Measurements from ENCODE around the gene SPATA7. TPM values are rescaled to one million over a fixed set of nuclear protein-coding genes. Genes with fewer than 3 reads are reported as not detected.

The SPATA7 gene
- polyA plus RNA-seq, 1 donor: 13.7 TPM

DNA sequence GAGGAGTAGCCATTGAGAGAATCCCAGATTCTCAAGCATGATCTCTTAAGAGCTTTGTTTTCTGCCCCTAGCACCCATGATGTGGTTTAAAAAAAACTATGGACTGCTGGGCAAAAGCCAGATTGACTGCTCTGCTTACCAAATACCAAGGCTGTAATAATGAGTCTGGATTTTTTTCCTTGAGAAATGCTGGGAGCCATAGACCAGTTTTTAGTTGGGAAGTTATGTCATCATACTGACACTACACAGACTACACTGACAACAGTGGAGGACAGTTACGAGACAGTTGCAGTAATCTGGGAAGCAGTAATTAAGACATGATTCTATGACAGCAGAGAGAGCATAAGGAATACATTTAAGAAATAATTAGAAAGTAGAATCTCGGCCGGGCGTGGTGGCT is 35.8 kb downstream of the SPATA7 start:
- no peak for DNase-seq

DNA sequence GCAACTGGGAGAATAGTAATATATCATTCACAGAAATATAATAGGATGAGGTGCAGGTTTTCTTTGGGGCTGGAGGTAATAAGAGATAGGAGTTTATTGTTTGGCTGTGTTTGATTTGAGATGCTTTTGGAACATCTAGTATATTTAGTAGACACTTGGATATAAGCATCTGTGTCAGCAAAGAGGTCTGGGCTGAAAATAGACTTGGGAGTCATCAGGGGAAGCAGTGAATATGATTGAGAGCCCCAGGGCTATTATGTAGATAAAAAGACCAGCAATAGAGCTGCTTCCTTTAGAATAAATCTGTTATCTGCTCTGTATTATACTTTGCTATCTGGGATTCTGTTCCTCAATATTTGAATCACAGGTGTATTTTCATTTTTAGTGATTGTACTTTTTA is 36.6 kb downstream of the SPATA7 start:
- DNase-seq: no peak

DNA sequence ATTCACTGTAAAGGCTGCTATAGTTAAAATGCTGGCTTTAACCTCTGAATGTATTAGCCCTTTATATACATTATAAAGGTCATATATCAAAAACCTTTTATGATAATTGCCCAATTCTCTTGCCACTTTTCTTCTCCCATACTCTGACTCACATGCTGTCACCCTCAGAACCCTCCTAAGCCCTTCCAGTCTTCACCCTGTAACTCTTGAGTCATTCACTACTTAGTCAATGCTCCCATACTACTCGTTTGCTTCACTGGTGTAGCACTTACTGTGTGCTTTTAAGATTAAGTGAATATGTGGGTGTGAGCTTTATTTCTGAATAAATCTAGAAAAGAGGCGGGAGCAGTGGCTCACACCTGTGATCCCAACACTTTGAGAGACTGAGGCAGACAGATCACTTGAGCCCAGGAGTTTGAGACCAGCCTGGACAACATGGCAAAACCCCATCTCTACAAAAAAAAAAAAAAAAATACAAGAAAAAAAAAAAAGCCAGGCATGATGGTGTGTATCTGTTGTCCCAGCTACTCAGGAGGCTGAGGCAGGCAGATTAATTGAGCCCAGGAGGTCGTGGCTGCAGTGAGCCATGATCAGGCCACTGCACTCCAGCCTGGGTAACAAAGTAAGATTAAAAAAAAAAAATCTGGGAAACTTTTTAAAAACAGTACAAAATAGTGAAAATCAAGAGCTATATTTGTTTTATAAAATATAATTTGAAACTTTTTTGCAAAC is 37.6 kb downstream of the SPATA7 start:
- no peak for DNase-seq

DNA sequence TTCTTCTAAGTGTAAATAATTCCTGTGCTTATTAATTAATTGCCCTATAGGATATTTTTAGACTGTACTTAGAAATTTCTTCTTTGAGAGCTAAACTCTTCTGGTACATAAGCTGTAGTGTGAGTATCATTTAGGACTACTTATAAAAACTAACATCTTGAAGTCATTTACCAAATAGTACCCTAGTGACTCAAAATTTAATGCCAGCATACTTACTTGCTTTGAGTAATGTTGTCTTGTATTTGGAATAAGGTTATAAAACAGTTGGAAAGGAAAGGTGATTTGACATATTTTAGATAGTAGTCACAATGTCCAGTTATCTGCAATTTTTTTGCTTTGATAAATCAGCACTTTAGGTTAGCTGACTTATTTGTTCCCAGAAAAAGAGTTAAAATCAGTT is 39.1 kb downstream of the SPATA7 start:
- DNase-seq: no peak

DNA sequence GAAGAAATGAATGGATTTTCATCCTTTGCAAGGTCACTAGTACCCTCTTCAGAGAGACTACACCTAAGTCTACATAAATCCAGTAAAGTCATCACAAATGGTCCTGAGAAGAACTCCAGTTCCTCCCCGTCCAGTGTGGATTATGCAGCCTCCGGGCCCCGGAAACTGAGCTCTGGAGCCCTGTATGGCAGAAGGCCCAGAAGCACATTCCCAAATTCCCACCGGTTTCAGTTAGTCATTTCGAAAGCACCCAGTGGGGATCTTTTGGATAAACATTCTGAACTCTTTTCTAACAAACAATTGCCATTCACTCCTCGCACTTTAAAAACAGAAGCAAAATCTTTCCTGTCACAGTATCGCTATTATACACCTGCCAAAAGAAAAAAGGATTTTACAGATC is 40.8 kb downstream of the SPATA7 start:
- no peak for DNase-seq

DNA sequence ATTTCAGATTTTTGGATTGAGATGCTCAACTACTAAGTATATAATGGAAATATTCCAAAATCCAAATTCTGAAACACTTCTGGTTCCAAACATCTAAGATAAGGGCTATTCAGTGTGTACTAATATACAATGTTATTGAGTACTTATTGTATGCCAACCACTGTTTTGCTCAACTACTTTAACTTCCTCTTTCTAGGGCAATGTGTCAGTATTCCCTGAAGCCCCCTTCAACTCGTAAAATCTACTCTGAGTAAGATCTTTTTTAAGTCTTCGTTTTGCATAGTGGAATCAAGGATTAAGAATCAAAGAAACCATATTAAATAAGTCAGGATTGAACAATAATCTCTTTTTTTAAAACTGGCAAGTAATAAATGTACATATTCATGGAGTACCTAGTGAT is 45.5 kb downstream of the SPATA7 start:
- DNase-seq: no peak

DNA sequence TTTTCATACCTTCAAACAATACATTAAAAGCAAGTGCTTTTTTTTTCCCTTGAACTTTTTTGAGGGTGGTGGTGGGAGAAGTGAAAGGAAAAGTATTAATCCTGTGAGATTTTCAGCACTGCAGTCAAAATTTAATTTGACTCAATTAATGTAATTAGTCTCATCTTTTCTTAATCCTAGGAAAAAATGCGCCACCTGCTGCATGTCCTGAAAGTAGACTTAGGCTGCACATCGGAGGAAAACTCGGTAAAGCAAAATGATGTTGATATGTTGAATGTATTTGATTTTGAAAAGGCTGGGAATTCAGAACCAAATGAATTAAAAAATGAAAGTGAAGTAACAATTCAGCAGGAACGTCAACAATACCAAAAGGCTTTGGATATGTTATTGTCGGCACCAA is 52.2 kb downstream of the SPATA7 start:
- DNase-seq: no peak

DNA sequence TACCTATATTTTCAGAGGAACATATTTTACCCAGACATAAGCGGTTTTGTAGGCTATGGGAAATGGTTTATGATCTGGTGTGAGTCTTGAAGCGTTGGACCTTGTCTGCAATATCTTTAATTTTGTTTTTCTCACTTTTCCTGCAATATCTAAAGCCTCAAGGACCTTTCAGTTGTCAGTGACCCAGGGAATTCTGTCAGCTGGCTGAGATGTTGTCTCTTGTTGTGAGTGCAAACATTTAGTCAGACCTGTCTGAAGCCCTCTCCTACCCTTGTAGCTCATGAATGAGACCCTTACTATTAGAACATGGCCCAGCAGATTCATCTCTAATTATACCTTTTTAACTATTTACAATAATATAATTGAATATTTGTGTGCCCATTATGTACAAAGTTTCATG is 53.6 kb downstream of the SPATA7 start:
- no peak for DNase-seq

DNA sequence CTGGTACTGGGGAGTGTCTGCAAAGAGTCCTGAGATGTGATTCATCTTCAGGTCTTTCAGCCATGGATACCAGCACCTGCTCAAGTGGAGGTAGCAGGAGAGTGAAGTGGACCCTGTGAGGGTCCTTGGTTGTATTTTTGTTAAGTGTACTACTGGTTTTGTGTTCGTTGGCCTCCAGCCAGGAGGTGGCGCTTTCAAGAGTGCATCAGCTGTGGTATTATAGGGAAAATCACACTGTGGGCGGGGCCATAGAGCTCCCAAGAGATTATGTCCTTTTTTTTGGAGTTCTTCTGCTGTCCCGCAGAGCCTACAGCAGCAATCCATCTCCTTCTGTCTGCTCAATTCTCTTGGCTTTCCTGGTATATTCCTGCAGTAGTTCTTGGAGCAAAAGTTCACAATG is 66.8 kb downstream of the SPATA7 start:
- no peak for DNase-seq

DNA sequence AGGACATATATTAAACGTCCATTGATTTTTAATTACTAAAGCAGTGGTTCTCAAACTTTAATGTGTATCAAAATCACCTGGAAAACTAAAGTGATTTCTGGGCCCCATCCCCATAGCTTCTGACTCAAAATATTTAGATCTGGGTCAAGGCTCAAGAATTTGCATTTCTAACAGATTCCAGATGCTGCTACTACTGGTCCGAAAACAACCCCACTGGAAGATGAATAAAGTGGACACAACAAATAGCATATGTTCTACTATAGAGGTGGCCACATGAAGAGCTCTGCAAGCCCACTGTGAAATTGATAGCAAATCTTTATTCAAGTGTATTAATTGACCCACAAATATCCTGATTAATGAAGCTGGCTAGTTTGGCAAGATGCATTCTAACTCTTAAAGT is 69.4 kb downstream of the SPATA7 start:
- DNase-seq: no peak

DNA sequence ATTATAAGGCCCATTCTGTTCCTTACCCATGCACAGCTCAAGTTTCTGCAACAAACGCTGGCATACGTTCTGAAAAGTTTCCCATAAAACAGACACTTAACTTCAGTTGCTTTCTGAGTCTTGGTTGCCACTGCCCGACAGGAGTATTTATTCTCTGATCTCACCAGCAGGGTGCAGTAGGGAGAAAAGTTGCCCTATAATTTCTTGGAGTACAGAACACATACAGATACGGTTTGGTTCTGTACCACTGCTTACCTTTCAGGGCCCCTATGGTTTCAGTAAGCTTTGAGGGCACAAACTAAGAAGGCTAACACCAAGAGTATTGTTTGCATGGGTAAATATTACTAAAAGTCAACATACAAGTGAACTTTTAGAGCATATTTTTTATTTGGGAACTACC is 77.9 kb downstream of the SPATA7 start:
- no peak for DNase-seq

DNA sequence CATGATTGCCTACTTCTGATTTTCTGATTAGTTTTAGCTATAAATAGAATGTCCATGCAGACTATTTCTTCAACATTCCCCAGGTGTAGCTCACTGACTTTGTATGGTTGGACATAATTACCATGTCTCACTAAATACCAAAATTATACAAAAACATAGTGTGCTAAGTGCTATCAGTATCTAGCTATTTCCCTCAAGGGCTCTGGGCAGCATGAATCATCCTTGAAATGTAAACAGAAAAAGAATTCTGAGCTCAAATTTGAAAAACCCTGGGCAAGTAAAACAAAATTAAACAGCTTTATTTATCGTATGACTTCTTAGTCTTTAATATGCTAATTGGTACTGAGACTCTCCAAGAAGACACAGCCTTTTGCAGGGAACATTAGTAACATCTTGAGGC is 82.9 kb downstream of the SPATA7 start:
- no peak for DNase-seq

DNA sequence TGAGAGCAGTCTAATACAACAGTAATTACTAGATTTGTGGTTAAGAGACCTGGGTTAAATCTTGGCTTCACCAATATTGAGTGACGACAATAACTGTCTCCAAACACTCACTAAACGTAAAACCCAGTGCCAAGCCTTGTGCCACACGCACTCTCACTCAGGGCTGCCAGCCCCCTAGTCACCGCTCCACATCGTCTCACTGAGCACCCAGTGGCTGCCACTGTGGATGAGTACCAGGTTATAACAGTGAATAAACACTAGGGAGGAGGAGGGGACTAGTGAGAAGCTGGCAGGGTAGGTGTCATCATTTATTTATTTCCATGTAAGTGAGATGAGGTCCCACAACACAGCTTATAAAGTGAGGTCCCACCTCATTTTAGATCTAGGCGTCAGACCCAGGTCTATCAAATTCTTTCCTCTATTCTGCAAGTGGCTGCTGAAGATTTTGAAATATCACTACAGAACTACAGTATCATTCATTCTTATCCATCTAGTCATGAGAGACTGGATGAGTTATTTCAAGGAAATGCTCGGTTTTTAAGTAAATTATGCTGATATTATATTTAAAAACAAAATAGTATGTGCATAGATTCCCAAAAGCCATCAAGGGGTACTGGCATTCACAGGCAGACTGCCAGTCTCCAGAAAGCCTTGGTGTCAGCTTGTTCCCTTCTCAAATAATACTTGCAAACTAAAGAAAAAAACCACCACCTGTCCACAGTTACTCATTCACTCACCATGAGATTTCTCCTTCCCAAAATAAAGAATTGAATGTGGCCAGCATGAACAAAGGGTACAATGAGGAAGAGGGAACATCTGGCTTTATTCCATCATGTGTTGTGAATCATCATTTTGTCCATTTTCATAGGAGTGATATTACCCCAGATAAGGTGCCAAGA is 85.3 kb downstream of the SPATA7 start:
- DNase-seq: no peak

DNA sequence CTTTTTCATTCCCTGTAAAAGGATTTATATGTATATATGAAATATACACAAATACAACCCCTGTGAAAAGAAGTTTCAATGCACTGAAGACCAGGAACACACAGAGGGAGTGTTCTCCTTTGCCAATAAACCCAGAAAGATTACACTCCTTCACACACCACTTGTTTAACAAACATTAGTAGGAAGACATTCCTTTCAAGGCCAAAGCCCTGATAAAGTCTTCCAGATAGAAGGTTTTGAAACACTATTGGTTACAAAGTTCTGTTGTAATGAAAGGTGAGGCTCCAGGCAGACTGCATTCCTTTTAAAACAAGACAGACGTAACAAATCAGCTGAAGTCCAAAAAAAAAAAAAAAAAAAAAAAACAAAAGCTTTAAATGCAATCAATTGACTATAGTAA is 88.3 kb downstream of the SPATA7 start:
- no peak for DNase-seq

DNA sequence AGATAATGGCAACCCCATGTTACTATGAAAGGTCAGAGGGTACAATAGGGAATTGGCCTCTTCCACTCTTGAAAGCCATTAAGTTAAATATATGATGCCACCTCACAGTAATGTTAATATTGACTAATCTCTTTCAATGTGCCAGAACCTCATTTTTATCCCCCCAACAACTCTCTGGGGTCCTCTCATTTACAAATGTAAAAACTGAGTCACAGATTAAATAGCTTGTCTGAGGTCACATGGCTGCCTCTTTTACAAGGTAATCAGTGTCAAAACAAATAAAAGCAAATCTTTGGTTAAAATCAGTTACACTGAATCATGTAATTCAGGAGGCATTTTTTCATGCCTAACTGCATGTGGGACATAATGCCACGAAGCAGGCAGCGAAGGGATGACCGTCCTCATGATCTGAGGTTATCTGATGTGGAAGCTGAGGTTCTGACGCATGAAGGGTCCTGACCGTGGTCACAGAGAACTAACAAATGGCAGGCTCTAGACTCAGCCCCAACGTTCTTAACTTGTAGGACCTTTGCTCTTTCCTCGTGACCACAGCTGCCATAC is 90.8 kb downstream of the SPATA7 start:
- DNase-seq: no peak

DNA sequence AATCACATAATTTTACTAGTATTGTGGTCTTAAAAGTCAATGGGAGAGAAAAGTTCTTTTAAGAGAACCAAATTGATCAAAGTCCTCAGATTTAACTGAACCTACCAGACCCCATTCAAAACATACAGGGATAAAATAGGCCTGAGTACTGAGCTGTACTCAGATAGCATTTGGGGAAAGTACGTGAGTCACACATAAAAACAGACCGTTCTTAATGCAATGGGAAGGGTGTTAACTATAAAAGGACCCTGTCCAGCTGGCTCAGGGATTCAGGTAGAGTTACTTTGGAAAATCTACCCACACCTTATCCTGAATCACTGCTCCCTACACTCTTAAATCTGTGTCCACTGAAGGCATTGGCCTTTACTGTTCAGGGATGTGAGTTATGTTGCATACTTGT is 91.4 kb downstream of the SPATA7 start:
- no peak for DNase-seq

DNA sequence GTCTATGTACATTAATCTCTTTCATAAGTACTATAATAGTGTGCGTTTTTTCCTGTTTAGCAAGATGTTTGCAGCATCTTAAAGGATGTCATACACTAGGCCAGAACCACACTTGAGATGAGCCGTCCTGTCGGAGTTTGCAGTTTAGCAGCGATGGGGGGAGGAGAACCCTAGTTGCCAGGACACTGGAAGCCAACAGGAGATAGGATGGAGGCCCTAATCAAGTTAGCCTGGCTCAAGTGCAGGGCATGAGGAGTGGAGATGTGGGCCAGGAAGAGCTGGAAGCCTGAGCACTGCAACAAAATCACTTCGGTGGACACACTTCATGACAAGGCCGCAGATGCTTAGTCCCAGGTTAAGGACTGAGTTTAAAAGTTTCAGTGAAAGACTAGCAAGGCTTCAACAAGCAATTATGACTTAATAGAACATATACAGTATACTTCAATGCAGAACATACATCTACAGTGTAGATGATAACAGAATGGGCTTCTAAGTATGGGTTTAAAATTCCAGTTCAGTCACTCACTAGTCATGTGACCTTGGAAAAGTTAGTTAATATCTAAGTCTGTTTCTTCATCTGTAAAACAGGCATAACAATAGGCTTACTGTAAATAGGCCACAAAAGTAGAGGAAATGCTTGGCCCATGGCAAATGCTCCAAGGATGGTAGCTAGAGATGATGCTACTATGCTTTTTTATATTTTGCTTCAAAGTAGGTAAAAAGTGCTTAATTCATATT is 92.2 kb downstream of the SPATA7 start:
- no peak for DNase-seq

DNA sequence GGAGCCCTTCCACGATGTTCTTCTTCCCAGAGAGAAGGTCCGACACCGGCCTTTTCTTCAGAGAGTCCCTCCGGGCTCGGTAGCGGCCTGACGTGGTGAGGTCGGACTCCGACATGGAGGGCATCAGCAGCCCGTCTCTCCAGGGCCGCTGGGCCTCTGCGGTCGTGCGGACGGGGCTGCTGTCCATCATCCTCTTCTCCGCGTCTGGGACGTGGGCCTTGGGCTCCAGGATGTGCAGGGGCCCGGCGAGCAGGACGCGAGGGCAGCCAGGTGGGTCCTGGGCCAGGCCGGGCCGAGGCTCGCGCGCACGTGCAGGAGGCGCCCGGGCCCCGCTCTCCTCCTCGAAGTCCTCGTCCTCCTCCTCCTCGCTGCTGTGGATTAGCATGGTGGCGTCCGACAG is 93.5 kb downstream of the SPATA7 start:
- no peak for DNase-seq

DNA sequence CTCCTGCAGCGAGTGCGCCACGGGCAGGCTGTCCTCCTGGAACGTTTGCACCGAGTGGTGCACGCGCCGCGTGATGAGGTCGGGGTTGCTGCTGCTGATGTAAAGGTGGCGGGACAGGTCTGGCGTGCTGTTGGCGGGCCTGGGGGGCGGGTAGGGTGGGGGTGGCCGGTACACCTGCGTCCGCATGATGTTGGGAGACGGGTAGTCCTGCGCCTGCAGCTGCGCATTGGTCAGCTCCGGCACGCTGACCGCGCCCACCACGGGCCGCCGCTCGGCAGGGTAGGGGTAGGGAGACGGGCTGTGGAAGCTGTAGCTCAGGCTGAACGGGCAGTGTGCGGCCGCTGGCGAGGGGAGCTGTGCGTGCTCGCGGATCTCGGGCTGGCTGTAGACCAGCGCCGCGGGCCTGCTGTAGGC is 94.1 kb downstream of the SPATA7 start:
- DNase-seq: no peak

DNA sequence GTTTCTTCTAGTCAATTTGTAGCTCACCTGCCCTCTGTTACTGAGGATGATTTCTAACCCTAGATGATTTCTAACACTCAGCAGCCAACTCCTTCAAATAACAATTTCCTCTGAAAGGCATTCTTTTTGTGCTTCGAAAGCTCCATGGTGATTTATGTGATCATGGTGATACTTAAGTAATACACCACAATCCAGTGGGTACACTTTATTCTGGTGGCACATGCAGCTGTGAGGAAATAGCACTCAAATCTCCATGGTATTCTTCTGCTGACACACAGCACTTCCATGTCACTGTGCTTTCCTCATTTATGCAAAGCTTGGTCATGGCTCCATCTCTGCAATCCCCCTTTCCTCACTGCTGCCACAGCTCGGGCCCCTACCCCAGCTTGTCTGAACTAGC is 95.6 kb downstream of the SPATA7 start:
- DNase-seq: no peak

DNA sequence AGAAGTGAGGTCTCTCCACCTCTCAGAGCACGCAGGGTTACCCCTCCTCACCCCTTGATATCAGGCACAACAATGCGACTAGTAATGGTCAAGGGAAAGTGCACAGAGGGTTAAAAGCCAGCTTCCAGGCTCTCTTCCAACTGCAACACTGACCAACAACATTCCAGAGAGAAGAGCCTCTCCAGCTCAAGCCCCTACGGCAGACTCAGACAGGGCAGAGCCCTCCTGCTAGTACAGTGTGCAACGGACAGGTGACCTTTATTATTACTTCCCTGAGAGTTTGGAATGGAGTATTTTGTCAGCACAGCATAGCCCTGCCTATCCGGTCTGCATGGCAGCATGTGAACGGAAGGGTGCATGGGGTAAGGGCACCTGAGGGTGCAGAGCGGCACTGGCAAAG is 96.3 kb downstream of the SPATA7 start:
- no peak for DNase-seq

DNA sequence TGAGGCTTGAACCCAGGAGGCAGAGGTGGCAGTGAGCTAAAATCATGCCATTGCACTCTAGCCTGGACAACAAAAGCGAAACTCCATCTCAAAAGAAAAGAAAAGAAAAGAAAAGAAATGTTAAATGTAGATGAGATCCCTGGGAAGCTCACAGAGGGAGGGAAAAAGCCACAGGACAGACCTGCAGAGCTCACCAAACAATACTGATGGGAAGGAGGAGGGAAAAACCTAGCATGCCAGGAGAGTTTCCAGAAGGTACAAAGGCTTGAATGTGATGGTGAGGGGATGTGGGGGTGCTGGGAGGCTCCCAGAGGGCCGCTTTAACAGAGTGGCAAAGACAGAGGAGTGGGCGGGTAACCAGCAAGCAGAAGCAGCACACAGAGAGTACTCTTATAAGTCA is 97.1 kb downstream of the SPATA7 start:
- DNase-seq: no peak

Data from hindlimb muscle (tissue), 1 donor.